HepG2 (cell line): ENCODE results near the gene PDK1. TPM values are rescaled to one million over a fixed set of nuclear protein-coding genes. Genes with fewer than 3 reads are reported as not detected.

Source experiments
- ARID5B ChIP-seq: IDR thresholded peaks from 2 replicates; pipeline ENCODE4 v1.4.0; 2020; ENCODE audit warnings: mild to moderate bottlenecking, missing genetic modification reagents
- ATF3 ChIP-seq: sonication (generic); formaldehyde crosslinking; IDR thresholded peaks from 2 replicates; pipeline ENCODE4 v1.4.0; 2020; ENCODE audit warnings: missing genetic modification reagents
- ATF7 ChIP-seq, 2 experiments: fragments of 450-650 bp in 1 of 2; sonication (generic) in 1 of 2; formaldehyde crosslinking in 1 of 2; IDR thresholded peaks; 2 replicates each; pipeline versions ENCODE4 v1.4.0 to v1.6.1; 2016 to 2020; ENCODE audit warnings: antibody characterized with exemption in 1 of 2, mild to moderate bottlenecking in 1 of 2, missing genetic modification reagents in 1 of 2
- GPBP1L1 ChIP-seq: sonication (generic); formaldehyde crosslinking; IDR thresholded peaks from 2 replicates; pipeline ENCODE4 v1.5.0; 2020; ENCODE audit warnings: mild to moderate bottlenecking, missing genetic modification reagents
- NONO ChIP-seq, 2 experiments: fragments of 450-650 bp in 1 of 2; sonication (generic) in 1 of 2; formaldehyde crosslinking in 1 of 2; IDR thresholded peaks in 1 of 2; conservative IDR thresholded peaks in 1 of 2; 2 replicates each; pipeline versions ENCODE4 v1.6.1 to v1.8.0; 2017 to 2022; ENCODE audit warnings: mild to moderate bottlenecking in 1 of 2, missing genetic modification reagents in 1 of 2, moderate library complexity in 1 of 2
- NRL ChIP-seq: sonication (generic); formaldehyde crosslinking; IDR thresholded peaks from 2 replicates; pipeline ENCODE4 v1.5.0; 2020; ENCODE audit warnings: missing genetic modification reagents, mild to moderate bottlenecking, moderate library complexity, borderline replicate concordance
- PBX3 ChIP-seq: sonication (generic); formaldehyde crosslinking; IDR thresholded peaks from 2 replicates; pipeline ENCODE4 v1.8.1; 2023; ENCODE audit warnings: missing genetic modification reagents, inconsistent platforms, borderline replicate concordance
- SALL1 ChIP-seq: sonication (generic); formaldehyde crosslinking; IDR thresholded peaks from 2 replicates; pipeline ENCODE4 v1.8.0; 2022; ENCODE audit warnings: mild to moderate bottlenecking, missing genetic modification reagents
- USF2 ChIP-seq, 2 experiments: sonication (generic) in 1 of 2; formaldehyde crosslinking in 1 of 2; IDR thresholded peaks; 2 replicates each; pipeline versions ENCODE4 v1.5.1 to v1.6.1; 2011 to 2020; ENCODE audit warnings: borderline replicate concordance in 1 of 2, low read depth in 1 of 2, low read length in 1 of 2, mild to moderate bottlenecking in 1 of 2, missing genetic modification reagents in 1 of 2, moderate library complexity in 1 of 2
- XRCC5 ChIP-seq: fragments of 200-400 bp; formaldehyde crosslinking; optimal IDR thresholded peaks from 2 replicates; pipeline ENCODE3; 2017; ENCODE audit warnings: mild to moderate bottlenecking, low read length
- ZBTB4 ChIP-seq: sonication (generic); formaldehyde crosslinking; IDR thresholded peaks from 2 replicates; pipeline ENCODE4 v1.4.0; 2020; ENCODE audit warnings: missing genetic modification reagents, mild to moderate bottlenecking, borderline replicate concordance
- ZMAT5 ChIP-seq: sonication (generic); formaldehyde crosslinking; IDR thresholded peaks from 2 replicates; pipeline ENCODE4 v1.5.0; 2020; ENCODE audit warnings: mild to moderate bottlenecking, low read depth, missing genetic modification reagents, borderline replicate concordance
- polyA plus RNA-seq, 8 experiments: library from polyadenylated mRNA; depleted of rRNA in 3 of 8; stranded (reverse) in 7 of 8; unstranded in 1 of 8; fragments of >200 nt; fragmentation: Illumina TruSeq in 4 of 8; extraction: Trizol in 4 of 8; gene quantifications; 2 replicates each; pipeline versions ENCODE4 v1.2.1 to v1.2.3, GENCODE V29; 2011 to 2016; ENCODE audit warnings: low read depth in 4 of 8, missing spikeins in 1 of 8, mixed read lengths in 1 of 8; ENCODE audit not compliant: insufficient read depth in 1 of 8
- total RNA-seq, 5 experiments: library from RNA; depleted of rRNA; stranded (reverse); fragments of >200 nt; fragmentation: Illumina TruSeq; extraction: Trizol; gene quantifications; 2 replicates each; pipeline ENCODE4 v1.2.3, GENCODE V29; 2016; ENCODE audit warnings: low read depth in 1 of 5

PDK1 gene
- total and polyA plus RNA-seq, 2 of the 13 experiments (the other 11 are each of a cell fraction or from before 2014, with no cell fraction given), result 11.9 to 96.9 TPM

- TF ChIP-seq PBX3, result no peak; the same call in 1 of the 2 replicates
- TF ChIP-seq ATF3, result peak; percentile 45; the same call in 1 of the 2 replicates
- peak; percentile 93 for TF ChIP-seq NRL
- peak; percentile 84 for TF ChIP-seq XRCC5
- TF ChIP-seq USF2 (IDR thresholded peaks at IDR 0.05; ENCODE audit: low read depth, low read length), result no peak
- TF ChIP-seq USF2 (CRISPR knock-in tag; IDR thresholded peaks at IDR 0.05; ENCODE audit: borderline replicate concordance), result no peak; the same call in 1 of the 2 replicates
- TF ChIP-seq SALL1 (CRISPR knock-in tag), result peak; percentile 92
- no peak for TF ChIP-seq ATF7 (IDR thresholded peaks at IDR 0.05)
- TF ChIP-seq ATF7 (CRISPR knock-in tag; IDR thresholded peaks at IDR 0.05), result no peak; the same call in 1 of the 2 replicates
- no peak for TF ChIP-seq GPBP1L1 (CRISPR knock-in tag)
- peak; percentile 77 for TF ChIP-seq ARID5B (CRISPR knock-in tag)
- no peak for TF ChIP-seq ZMAT5 (CRISPR knock-in tag)
- TF ChIP-seq ZBTB4 (CRISPR knock-in tag), result no peak; the same call in 1 of the 2 replicates
- TF ChIP-seq NONO (IDR thresholded peaks at IDR 0.05), result no peak
- TF ChIP-seq NONO (CRISPR knock-in tag; conservative IDR thresholded peaks at IDR 0.05), result peak; percentile 87
Measured at GRCh38 chr2:172555522-172556283, at the start of gene PDK1 (continued).
